Measurements from ENCODE around the gene FCER2. TPM values are rescaled to one million over a fixed set of nuclear protein-coding genes. Genes with fewer than 3 reads are reported as not detected.

Gene FCER2
- total RNA-seq, 1 experiment from 2014 or later, result not detected

DNA sequence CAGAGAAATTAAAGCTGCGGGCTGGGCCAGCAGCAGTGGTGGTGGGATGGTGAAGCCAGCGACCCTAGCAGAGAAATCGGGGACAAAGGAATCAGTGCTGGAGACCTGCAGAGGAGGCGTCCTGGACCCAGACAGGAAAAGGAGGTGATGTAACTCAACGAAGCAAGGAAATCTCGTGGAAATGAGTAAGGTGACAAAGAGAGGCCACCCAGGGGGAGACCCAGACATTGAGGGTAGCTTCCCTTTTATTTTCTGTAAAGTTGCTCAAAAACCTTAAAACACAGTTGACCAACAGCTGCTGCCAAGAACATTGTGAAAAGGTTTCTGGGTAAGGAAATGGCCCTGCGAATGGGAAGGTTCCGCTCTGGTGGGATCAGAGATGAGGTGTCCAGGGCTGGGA, 46.4 kb downstream of the FCER2 start:
- H2BK120ac ChIP-seq (ENCODE audit: low read depth, low read length, poor library complexity, severe bottlenecking), result no peak overlapping the region
- no peak overlapping the region for H4K8ac ChIP-seq (replicated peaks; ENCODE audit: insufficient read length, low read depth, low read length)
- H3K9ac ChIP-seq (ENCODE audit: extremely low read depth, insufficient read length, low read length), result no peak overlapping the region
- H2BK15ac ChIP-seq (ENCODE audit: low read depth, low read length), result no peak overlapping the region
- H3K9me3 ChIP-seq (ENCODE audit: control insufficient read depth, low read depth, low read length), result no peaks in the 10 kb centered on the region
- H4K20me1 ChIP-seq (ENCODE audit: control insufficient read depth, insufficient read depth, insufficient read length), result no peaks in the 10 kb centered on the region
- WGBS (ENCODE audit: extremely low coverage, insufficient read length, low lambda C conversion rate), result no CpG with 5 or more reads among the region's 8 CpGs
- H3K14ac ChIP-seq (ENCODE audit: insufficient read depth, low read length), result no peak overlapping the region
- H3K23me2 ChIP-seq (ENCODE audit: insufficient read length, low read depth, low read length, poor library complexity, severe bottlenecking), result no peaks in the 10 kb centered on the region
- no peak overlapping the region for H2AFZ ChIP-seq (ENCODE audit: low read length)
- H2BK20ac ChIP-seq (ENCODE audit: low read depth, low read length, poor library complexity, severe bottlenecking), result no peak overlapping the region
- H3T11ph ChIP-seq (ENCODE audit: low read length), result no peak overlapping the region
- no peak overlapping the region for H3K56ac ChIP-seq (ENCODE audit: insufficient read length, low read depth, low read length)
- H4K5ac ChIP-seq (ENCODE audit: insufficient read length, low read depth, low read length), result no peak overlapping the region
- TF ChIP-seq, protein P1, sequence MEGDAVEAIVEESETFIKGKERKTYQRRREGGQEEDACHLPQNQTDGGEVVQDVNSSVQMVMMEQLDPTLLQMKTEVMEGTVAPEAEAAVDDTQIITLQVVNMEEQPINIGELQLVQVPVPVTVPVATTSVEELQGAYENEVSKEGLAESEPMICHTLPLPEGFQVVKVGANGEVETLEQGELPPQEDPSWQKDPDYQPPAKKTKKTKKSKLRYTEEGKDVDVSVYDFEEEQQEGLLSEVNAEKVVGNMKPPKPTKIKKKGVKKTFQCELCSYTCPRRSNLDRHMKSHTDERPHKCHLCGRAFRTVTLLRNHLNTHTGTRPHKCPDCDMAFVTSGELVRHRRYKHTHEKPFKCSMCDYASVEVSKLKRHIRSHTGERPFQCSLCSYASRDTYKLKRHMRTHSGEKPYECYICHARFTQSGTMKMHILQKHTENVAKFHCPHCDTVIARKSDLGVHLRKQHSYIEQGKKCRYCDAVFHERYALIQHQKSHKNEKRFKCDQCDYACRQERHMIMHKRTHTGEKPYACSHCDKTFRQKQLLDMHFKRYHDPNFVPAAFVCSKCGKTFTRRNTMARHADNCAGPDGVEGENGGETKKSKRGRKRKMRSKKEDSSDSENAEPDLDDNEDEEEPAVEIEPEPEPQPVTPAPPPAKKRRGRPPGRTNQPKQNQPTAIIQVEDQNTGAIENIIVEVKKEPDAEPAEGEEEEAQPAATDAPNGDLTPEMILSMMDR (conservative IDR thresholded peaks at IDR 0.05), result no peak
- H3K79me2 ChIP-seq (ENCODE audit: insufficient read depth, low read length), result no peaks in the 10 kb centered on the region
- Mint-ChIP-seq H3K9me3 (peaks cover 0 to 3% of the 10 kb centered on the region in 2 experiments; a peak in 2 of 5 replicates), H3K4me3 (no peak overlapping the region), H3K36me3 (ENCODE audit: insufficient read depth in 1 of 3, low read depth in 3 of 3) (no peaks in the 10 kb centered on the region), H3K27me3 (ENCODE audit: low read depth) (peaks cover 90% of the 10 kb centered on the region), H3K4me1 (peaks cover 3 to 6% of the 10 kb centered on the region in 2 experiments), H3K27ac (no peak overlapping the region)
- H3K27ac ChIP-seq (ENCODE audit: insufficient read length, low read depth, low read length), result no peak overlapping the region
- no peak overlapping the region for H3K18ac ChIP-seq (ENCODE audit: insufficient read length, low read depth, low read length)
- H2AK5ac ChIP-seq (ENCODE audit: insufficient read length, low read length), result no peak overlapping the region
- no peak overlapping the region for H2BK12ac ChIP-seq (ENCODE audit: insufficient read length, low read depth, low read length)
- no peaks in the 10 kb centered on the region for H3K4me1 ChIP-seq (ENCODE audit: insufficient read depth, low read length)
- no peaks in the 10 kb centered on the region for H3K79me1 ChIP-seq (ENCODE audit: insufficient read depth, low read depth, low read length, poor library complexity, severe bottlenecking)
- no peak overlapping the region for H2BK5ac ChIP-seq (ENCODE audit: insufficient read length, low read length)
- H3K4ac ChIP-seq (ENCODE audit: low read depth, low read length), result no peak overlapping the region
- DNase-seq, result no peak
- H4K91ac ChIP-seq (ENCODE audit: insufficient read length, low read depth, low read length), result no peak overlapping the region
- peaks cover 4% of the 10 kb centered on the region; the same call in 1 of the 2 replicates for H3K27me3 ChIP-seq (ENCODE audit: insufficient read depth, low read length)
- no peak overlapping the region for H3K4me2 ChIP-seq (ENCODE audit: insufficient read depth, insufficient read length, low read length)
- H3K23ac ChIP-seq (ENCODE audit: insufficient read length, low read depth, low read length), result no peak overlapping the region
